GM19452 (cell line): ENCODE measurements around the gene BRMS1.

Experiments used
- ATAC-seq: cut with Tn5 transposase; IDR thresholded peaks from one replicate; pipeline ENCODE4 v1.9.1; 2021; ENCODE audit not compliant: unreplicated experiment

The BRMS1 gene

GRCh38 chr11:66337103-66337899, 7.6 kb downstream of the BRMS1 start:
- no peak for ATAC-seq

DNA sequence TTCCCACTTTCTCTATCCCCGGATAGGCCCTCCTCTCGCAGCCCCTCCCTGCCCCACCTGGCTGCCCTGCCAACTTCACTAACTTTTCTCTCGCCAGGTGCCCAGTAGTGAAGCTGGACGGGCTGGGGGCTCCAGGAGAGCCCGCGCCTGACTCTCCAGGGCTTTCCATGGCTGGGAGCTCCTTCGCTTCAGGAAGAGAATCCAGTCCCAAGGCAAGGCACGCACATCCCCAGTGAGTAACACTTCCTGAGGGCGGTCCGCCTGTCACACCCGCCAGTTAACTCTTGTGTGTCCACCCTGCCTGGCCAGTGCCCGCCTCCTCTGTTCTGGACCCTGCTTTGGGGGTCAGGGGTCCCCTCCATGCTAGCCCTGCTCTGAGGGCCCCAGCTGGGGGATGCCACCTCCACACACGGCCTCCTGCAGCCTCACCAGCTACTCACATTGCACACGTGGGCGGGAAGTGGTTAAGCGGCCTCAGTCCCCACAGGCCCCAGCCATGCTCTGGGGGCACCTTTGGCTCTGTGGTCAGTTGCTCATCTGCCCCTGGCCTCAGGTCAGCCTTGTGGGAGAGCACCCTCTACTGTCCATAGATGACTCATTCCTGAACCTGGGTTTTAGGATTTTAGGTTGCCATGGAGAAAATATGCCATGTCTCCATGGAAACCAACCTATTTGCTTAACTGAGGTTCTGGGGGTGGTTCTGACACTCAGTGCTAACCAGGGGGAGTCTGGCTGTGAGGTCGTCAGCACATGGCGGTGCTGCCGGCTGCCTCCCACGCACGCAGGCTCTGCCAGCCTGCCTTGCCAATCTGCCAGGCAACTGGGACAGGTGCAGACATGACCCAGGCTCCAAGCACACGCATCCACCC, 8.4 kb downstream of the BRMS1 start, which contains the start of gene RIN1:
Gene RIN1, minus strand, starts transcription at position 201 of the 869 bp plus-strand sequence. Its CDS starts 32 bp downstream, at position 169.
- peak; percentile 69 for ATAC-seq

- no peak for ATAC-seq
These were observed 9.2 kb downstream of the BRMS1 start for GRCh38 chr11:66335531-66336233.

- no peak for ATAC-seq
These were observed 10.1 kb downstream of the BRMS1 start for GRCh38 chr11:66334605-66335442.

DNA sequence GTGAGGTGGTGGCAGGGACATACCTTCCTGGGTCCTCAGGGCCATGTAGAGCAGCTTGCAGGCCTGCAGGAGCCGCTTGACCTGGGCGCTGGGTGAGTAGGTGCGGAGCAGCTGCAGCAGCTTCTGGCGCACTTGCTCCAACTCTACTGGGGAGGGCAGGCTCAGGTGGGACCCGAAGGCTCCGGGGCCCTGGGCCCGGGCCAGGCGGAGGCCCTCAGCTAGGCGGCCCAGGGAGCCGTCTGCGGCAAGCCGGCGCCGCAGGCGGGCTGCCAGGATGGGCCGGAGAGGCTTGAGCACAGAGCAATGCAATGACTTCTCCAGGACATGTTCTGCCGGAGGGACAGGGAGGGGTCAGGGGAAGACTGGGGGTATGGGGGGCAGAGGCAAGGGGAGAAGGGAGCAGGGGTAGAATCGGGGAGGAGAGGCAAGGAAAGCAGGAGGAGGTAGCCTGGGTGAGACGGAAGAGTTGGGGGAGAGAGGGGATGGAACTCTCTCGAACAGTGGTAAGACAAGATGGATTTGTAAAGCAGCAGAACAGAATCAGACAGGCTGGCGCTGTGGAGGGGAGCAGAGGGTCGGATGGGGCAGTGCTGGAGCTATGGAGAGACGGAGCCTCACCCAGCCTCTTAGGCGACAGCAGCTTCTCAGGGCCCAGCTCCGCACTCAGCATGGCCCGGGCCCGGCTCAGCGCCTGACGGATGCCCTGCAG, 10.9 kb downstream of the BRMS1 start:
- ATAC-seq = no peak

GRCh38 chr11:66333220-66333877, 11.6 kb downstream of the BRMS1 start:
- no peak for ATAC-seq

DNA sequence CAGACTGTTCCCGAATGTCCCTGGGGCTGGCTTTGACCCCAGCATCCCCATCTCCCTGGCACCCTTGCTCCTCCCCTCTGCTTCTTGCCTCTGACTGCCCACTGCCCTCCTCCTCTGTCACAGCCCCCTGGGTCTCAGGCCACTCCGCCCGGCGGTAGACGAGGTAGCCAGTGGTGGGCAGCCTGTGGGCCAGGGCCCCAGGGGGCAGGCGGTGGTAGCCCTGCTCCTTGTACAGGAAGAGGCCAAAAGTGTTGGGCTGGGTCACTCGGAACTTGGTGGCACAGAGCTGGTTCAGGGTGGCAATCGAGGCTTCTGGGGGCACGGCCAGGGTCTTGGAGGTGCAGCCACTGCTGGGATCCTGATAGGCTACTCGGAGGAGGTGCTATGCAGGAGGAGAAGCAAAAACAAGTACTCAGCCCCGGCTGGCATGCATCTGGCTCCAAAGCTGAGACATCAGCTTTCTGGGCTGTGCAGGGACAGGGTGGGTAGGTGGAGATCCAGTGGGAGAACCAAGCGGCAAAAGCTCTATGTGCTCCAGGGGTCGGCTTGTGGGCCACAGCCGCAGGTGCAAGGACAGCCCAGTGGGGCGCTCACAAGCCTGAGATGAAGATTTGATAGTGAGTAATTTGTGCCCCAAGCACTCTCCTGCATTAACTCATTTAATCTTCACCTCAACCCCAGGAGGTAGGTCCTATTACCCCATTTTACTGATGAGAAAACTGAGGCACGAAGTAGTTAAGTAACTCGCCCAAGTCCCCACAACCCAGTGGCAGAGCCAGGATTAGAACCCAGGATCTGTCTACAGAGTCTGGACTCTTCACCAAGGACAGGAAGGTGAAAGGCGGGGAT, 12.3 kb downstream of the BRMS1 start:
- ATAC-seq = no peak

DNA sequence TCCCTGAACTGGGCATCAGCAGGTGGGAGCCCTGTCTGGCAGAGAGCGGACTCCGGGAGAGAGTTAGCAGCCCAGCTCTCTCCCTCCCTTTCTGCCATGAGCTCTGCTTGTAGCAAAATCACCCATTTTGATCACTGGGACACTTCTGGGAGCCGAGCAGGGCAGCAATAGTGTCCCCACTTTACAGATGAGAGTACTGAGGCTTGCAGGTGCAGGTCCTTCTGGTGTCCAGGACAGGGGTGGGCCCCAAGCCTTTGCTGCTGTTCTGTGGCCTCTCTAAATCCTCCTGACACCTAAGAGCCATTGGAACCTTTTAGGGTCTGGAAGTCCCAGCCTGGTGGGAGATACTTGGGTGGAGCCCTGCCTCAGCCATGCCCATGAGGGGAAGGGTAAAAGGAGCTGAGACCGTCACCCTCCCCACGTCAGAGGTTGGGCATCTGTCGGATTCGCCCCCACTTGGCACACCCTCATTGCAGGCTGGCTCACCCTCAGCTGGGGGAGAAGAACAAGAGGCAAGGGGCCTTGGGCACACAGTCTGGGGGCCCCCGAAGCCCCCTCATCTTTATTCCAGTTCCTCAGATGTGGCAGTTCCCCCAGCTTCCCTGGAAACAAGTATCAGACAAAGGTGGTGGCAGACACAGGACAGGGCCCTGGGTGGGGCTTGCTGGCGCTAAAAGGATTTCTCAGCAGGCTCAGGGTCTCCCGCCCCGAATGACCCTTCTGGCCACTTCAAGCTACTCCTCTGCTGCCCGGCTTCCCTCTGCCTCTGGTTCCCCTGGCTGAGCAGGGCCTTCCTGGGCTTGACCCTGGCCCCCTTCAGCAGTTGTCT, 13.1 kb downstream of the BRMS1 start:
- no peak for ATAC-seq

- no peak for ATAC-seq
These were observed 14.0 kb downstream of the BRMS1 start for GRCh38 chr11:66330931-66331330.

DNA sequence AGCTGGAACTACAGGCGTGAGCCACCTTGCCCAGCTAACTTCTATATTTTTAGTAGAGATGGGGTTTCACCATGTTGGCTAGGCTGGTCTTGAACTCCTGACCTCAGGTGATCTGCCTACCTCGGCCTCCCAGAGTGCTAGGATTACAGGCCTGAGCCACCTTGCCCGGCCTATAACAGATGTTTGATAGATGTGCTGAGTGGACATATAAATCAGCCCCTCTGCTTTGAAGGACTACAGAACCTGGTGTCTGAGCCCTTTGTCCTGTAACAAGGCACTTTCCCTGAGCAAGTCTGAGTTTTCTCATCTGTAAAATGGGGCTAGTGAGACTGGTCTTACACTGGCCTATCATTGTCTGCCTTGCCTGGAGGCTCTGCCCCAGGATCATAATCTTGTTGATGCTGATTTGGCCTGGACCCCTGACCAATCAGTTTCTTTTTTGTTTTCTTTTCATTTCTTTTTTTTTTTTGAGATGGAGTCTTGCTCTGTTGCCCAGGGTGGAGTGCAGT, 15.7 kb downstream of the BRMS1 start:
- ATAC-seq = no peak

GRCh38 chr11:66328302-66329144, 16.4 kb downstream of the BRMS1 start:
- no peak for ATAC-seq

- ATAC-seq = no peak
These were observed 16.9 kb downstream of the BRMS1 start for GRCh38 chr11:66328031-66328301.

- no peak for ATAC-seq
These were observed 17.5 kb downstream of the BRMS1 start for GRCh38 chr11:66327171-66328030.

DNA sequence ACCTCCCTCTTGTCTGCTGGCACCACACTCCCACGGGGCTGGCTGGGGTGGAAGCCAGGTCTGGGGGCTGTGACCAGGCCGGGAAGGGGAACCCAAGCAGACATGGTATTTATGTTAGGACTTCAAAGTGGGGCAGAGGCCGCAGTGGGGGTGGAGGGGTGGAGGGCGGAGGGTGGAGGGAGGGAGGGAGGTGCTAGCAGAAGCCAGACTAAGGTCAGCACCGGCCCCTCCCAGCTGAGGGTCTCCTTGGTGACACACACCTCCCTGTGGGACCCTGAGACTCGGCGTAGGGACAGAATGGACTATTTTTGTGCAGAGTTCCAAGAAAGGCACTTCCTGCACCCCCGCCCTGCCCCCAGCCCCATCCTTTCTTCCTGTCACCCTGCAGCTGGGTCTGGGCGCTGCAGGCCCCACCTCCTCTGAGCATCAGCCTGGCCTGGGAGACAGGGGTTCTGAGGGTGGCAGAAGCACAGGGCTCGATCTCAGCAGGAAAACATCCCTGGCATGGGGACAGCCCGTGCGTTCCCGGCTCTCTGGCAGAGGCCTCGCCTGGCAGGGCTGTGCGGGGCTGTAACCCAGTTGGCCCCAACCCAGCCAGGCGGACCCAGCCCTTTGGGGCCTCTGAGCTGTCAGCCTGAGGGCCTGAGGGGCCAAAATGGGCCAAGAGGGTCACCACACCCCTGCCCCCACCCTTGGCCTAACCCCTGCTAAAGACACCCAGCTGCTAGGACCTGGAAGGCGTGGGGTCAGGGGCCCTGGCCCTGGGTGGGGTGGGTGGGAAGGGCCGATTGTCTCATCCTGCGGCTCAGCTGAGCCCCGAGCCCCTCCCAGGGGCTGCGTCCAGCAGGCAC, 18.4 kb downstream of the BRMS1 start:
- ATAC-seq = no peak

DNA sequence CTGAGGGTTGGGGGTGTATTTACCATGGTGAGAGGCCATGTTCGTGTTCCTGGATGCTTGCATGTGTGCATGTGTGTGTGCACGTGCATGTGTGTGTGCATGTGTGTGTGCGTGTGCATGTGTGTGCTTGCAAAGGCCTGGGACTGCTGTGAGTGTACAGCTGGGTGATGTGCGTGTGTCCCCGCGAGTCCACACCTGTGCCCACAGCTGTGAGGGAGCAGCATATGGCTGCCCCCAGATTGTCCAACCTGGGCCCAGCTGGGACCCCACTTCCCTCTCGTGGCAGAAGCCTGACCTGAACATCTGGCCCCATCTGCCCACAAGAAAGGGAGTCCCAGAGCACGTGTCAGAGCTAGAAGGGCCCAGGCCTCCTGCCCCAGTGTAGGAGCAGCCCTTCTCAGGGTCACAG, 19.6 kb downstream of the BRMS1 start:
- ATAC-seq = no peak
